Stomach (tissue), 4 donors: ENCODE measurements around the gene HEXD.
A peak's percentile ranks its signal among the peaks of the same experiment; 100 is the strongest.

Experiments
- POLR2A ChIP-seq, 4 donors: fragments of 450-650 bp; IDR thresholded peaks; one replicate each; pipeline ENCODE4 v1.6.1; 2016; ENCODE audit warnings: antibody characterized with exemption in 4 of 4, control low read depth in 2 of 4, mild to moderate bottlenecking in 1 of 4, moderate library complexity in 1 of 4
- POLR2AphosphoS5 ChIP-seq, 3 donors: sonication (generic); formaldehyde crosslinking; IDR thresholded peaks; one replicate each; pipeline ENCODE4 v1.6.1; 2016; ENCODE audit warnings: antibody characterized with exemption in 3 of 3
- TF ChIP-seq, protein P1 (sequence below), 7 experiments: fragments of 450-650 bp in 4 of 7; fragments of 200-600 bp in 3 of 7; sonication (generic) in 3 of 7; IDR thresholded peaks; one replicate each; pipeline ENCODE4 v1.5.1; 2016 to 2019; ENCODE audit warnings: antibody characterized with exemption in 7 of 7, control low read depth in 2 of 7, mild to moderate bottlenecking in 1 of 7

DNA sequence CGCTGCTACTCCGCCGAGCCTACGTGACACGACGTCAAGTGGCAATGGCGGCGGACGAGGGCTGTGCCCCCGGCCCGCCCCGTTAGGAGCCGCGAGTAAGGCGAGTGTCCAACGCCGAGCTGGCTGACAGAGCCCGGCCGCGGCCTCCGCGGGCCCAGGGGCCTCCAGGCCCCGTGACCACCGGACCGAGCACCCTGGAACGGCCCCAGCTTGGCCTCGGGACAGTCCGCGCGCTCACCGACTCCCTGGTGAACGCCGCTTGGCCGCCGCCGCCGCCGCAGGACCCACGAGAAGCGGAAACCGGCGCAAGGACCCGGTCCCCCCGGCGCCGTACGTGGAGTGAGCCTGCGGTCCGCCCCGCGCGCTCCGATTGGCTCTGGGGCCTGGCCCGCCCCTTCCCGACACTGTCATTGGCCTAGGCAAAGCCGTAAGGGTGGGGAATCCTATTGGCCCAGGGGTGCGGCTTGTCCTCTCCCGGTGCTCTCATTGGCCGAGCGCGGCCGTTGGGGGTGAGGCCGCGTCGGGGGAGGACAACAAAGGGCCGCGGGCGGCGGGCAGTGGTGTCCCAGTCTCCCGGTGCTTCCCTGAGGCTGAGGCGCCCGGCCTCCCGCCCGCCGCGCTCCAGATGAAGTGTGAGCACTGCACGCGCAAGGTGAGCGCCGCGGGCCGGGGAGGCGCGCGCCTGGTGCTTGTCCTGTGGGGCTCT is 40.2 kb downstream of the HEXD start, which contains the start of gene NARF:
- TF ChIP-seq POLR2AphosphoS5 (IDR thresholded peaks at IDR 0.05) (peak; percentile 85 to 99 (median 98)), POLR2A (IDR thresholded peaks at IDR 0.05) (peak in 2 of 4 donors; percentile 70 to 84)
- TF ChIP-seq, protein P1, sequence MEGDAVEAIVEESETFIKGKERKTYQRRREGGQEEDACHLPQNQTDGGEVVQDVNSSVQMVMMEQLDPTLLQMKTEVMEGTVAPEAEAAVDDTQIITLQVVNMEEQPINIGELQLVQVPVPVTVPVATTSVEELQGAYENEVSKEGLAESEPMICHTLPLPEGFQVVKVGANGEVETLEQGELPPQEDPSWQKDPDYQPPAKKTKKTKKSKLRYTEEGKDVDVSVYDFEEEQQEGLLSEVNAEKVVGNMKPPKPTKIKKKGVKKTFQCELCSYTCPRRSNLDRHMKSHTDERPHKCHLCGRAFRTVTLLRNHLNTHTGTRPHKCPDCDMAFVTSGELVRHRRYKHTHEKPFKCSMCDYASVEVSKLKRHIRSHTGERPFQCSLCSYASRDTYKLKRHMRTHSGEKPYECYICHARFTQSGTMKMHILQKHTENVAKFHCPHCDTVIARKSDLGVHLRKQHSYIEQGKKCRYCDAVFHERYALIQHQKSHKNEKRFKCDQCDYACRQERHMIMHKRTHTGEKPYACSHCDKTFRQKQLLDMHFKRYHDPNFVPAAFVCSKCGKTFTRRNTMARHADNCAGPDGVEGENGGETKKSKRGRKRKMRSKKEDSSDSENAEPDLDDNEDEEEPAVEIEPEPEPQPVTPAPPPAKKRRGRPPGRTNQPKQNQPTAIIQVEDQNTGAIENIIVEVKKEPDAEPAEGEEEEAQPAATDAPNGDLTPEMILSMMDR (IDR thresholded peaks at IDR 0.05): no peak
